Erythroblast (primary cell): ENCODE results near the gene PRKAR1B.

ENCODE experiments used
- GATA1 ChIP-seq: IDR thresholded peaks from 2 replicates; pipeline ENCODE4 v1.6.1; 2011; ENCODE audit warnings: low read depth, mild to moderate bottlenecking, control low read depth, low read length, moderate library complexity
- POLR2A ChIP-seq: IDR thresholded peaks from 2 replicates; pipeline ENCODE4 v1.6.1; 2011; ENCODE audit warnings: mild to moderate bottlenecking, low read length

GRCh38 chr7:576524-577277 lies 150.4 kb downstream of the PRKAR1B start:
- TF ChIP-seq POLR2A (no peak), GATA1 (no peak)
